GM18526 (cell line): ENCODE data around the gene MEF2B.

Source experiments
- POLR2A ChIP-seq: IDR thresholded peaks from 3 replicates; pipeline ENCODE4 v1.6.1; 2011; ENCODE audit not compliant: insufficient read length; ENCODE audit errors: extremely low read depth

Gene MEF2B

GRCh38 chr19:19170053-19170872 lies at the start of gene MEF2B:
TSS of gene MEF2B (minus strand) at chr19:19170263. CDS start at chr19:19150735, 19,528 bp downstream.
- peak; percentile 95 for TF ChIP-seq POLR2A

GRCh38 chr19:19218911-19219310 lies 48.8 kb upstream of the MEF2B start:
- TF ChIP-seq POLR2A = no peak

- no peak for TF ChIP-seq POLR2A
Observed at GRCh38 chr19:19217099-19217498, 47.0 kb upstream of the MEF2B start.

DNA sequence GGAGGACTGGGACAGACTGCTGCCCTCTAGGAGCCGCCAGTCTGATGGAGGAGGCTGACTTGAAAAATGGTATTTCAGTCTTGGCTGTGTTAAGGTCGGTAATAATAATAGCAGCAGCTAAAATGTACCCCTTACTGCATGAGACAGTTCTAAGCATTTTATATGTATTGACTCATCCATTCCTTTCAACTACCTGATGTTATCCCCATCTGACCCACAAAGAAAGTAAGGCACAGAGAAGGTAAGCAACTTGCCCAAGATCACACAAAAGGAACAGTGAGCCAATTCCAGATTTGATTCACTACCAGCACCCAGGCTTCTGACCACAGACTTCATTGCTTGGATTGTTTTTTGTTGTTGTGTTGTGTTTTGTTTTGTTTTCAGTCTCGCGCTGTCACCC lies 45.7 kb upstream of the MEF2B start:
- TF ChIP-seq POLR2A = no peak

DNA sequence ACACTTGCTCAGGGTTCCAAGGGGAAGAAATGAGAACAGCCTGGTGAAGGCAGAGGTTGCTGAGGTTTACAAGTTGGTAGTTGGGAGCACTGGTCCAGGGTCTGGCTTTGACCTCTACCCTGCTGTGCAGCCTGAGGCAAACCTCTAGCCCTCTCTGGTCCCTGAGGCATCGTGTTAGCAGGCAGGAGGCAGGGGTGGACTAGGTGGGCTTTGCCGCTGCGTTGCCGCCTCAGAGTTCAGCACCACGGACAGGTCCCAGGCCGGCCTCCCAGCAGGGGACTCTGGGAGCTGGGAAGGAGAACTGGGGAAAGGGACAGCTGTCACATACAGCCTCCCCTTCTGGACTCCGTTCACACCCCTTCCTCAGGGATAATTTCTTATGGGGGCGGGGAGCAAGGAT lies 44.8 kb upstream of the MEF2B start:
- no peak for TF ChIP-seq POLR2A

- TF ChIP-seq POLR2A = no peak
Observed at GRCh38 chr19:19214159-19214490, 44.1 kb upstream of the MEF2B start.

DNA sequence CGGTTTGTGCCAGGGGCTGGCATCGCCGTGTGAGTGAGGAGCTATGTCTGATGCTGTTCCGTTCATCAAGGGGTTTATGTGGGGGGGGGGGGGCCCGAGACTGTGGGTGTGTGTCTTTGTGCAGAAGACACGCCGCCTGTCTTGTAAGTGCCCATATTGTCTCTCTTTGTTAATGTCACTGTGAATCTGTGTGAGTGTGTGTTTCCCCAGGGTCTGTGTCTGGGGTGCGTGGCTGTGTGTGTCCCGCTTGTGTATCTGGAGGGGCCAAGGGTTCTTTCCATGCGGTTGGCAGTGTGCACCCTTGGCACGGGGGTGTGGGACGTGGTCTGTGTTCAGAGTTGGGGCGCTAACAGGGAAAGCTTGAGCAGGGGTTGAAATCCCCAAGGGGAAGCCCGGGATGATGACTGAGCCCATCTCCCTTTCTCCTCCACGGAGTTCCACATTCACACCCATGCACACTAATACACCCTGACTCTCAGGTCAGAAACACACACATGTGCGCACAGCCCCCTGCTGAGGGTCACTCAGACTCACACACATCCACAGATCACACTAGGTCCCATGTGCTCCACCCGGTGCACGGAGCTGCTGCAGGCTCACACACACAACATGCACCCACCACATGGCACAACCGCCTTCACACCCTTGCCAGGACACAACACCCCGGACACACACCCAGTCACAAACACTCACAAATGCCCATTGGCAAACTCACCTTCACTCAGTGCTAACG lies 43.5 kb upstream of the MEF2B start:
- no peak for TF ChIP-seq POLR2A

DNA sequence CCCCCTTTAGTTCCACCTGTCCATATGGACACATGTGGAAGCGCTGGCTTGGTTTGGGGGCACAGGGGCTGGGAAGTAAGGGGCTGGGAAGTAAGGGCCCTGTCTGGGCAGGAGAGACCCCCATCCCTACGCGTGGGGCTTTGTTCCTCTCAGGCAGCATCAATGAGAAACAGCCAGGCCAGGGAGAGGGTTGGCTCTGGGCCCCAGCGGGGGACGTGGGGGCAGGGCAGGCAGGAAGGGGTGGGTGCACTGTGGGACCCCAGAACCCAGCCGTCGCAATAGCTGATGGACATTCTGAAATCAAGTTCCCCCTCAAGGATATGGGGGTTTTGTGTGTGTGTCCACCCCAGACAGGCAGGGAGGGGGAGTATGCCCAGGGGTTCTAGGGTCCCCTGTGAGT lies 42.9 kb upstream of the MEF2B start:
- TF ChIP-seq POLR2A = no peak

DNA sequence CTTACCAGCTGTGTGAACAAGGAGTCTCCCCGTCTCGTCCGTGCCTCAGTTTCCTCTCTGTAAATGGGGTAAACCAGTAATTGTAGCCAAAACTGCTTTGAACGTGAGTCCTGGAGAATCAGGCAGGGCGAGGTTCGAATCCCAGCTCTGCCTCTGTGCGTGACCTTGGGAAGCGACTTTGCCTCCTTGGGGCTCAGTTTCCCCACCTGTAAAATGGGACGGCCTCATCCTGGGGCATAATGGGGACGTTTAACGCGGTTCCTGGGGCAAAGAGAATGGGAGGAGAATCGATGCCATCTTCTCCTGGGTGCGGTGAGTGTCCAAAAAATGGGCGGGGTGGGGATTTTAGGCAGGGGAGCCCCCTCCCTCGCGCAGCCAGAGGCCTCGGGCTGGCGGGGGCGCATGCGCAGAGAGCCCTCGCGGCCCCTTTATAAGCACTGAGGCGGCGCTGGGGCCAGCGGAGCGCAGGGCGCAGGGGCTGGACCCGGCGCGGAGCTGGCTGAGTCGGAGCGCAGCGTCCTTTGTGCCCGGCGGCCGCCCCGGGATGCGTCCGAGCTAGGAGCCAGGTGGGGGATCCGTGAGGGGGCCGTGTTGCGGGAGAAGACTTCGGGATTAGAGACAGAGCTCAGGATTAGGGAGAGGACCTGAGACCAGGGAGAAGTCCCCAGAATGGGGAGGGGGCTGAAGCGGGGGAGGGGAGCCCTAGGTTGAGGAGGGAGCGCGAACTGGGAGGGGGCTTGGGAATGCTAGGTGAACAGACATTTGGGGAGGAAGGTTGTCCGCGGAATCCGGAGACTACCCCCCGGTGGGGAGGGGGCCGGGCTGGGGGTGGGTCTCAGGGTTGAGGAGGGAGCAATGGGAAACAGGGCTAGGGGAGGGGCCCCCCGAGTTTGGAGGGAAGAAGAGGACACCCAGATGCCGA lies 41.7 kb upstream of the MEF2B start, which contains the start of gene NCAN:
TSS of gene NCAN (plus strand) at position 460 of the 922 bp plus-strand sequence. CDS start 4,996 bp downstream, outside the sequence.
- TF ChIP-seq POLR2A = no peak

- TF ChIP-seq POLR2A = no peak
Observed at GRCh38 chr19:19209372-19209771, 39.3 kb upstream of the MEF2B start.

DNA sequence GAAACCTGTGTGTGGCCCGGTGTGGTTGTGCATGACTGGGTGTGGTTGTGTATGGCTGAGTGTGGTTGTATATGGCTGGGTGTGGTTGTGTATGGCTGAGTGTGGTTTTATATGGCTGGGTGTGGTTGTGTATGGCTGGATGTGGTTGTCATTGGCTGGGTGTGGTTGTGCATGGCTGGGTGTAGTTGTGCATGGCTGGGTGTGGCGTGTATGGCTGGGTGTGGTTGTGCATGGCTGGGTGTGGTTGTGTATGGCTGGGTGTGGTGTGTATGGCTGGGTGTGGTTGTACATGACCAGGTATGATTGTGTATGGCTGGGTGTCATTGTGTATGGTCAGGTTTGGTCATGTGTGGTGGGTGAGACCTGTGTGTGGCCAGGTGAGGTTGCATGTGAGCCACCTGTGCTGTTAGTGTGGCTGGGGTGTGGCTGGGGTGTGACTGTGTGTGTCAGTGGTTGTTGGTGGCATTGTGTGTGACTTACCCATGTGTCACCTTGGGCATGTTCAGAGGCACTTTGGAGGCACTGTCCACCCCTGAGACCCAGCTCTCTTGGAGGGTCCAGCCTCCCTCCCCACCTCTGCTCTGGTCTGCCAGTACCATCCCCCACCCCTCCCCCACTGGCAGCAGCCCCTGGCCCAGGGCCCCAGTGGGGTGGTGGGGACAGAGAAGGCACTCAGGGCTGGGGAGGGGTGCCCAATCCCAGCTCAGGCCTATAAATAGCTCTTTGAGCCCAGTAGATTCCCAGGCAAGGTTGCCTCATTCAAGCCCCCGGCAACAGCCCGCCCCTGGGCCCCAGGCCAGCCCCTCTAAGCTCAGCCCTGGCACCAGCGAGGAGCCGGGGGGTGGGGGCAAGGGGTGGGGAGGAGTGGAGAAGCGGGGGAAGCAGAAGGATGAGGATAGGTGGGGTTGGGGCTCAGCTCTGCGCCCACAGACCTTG lies 37.8 kb upstream of the MEF2B start:
- no peak for TF ChIP-seq POLR2A

GRCh38 chr19:19206938-19207337 lies 36.9 kb upstream of the MEF2B start:
- TF ChIP-seq POLR2A = no peak

DNA sequence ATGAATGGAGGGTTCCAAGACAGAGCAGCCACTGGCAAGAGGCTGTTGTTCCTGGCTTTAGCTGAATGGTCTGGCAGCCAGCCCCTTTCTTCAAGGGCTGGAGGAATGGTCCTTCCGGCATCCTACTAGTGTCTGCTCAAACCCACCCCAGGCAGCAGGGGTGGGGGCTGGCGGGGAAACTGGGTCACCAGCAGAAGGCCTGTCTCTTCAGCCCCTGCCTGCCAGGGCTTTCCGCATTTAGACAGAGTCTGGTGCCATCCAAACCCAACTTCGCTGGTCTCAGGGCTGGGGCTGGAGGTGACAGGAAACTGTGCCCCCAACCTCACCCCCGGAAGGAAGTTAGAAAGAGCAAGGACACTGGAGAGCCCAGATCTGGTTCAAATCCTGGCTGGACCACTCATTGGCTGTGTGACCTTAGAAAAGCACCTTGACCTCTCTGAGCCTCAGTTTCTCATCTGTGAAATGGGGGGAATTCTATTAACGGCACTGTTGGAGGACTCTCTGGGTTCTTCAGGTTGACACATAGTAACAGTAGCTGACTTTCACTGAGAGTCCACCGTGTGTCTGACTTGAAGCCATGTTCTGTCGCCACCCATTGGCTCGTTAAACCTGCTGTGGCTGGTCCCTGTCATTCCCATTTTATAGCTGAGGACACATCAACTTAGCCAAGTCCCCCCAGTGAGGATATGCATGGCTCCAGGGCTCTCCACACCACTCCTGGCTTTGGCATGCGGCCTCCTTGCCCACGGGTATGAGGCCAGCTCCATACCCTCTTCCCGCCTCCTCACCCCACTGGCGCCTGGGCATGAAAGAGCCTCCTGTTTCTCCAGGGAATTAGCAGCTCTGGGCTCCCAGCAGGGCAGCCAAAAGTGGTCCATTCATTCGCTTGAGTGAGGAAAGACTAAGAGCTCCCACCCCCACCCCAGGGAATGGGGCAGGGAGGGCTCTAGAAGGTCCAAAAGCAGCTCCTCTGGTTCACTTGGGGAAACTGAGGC lies 35.6 kb upstream of the MEF2B start:
- TF ChIP-seq POLR2A = no peak
